Mucosa of rectum (tissue), 2 donors: ENCODE data around the gene CERS6.

Source experiments
- H3K27ac ChIP-seq, 2 donors: one replicate each; pipeline ENCODE4 v1.7.0; 2013; ENCODE audit warnings: inconsistent platforms in 2 of 2, low read depth in 2 of 2, low read length in 2 of 2
- H3K27me3 ChIP-seq, 2 donors: one replicate each; pipeline ENCODE4 v1.7.0; 2013; ENCODE audit warnings: low read length in 2 of 2; ENCODE audit not compliant: control insufficient read depth in 2 of 2, insufficient read depth in 2 of 2
- H3K36me3 ChIP-seq, 2 donors: one replicate each; pipeline ENCODE4 v1.7.0; 2013; ENCODE audit warnings: low read length in 2 of 2; ENCODE audit not compliant: control insufficient read depth in 2 of 2, insufficient read depth in 2 of 2
- H3K4me1 ChIP-seq, 2 donors: one replicate each; pipeline ENCODE4 v1.7.0; 2013; ENCODE audit warnings: low read length in 2 of 2, mild to moderate bottlenecking in 1 of 2; ENCODE audit not compliant: control insufficient read depth in 2 of 2, insufficient read depth in 2 of 2
- H3K4me3 ChIP-seq, 2 donors: one replicate each; pipeline ENCODE4 v1.7.0; 2013; ENCODE audit warnings: low read length in 2 of 2
- H3K9ac ChIP-seq, 2 donors: one replicate each; pipeline ENCODE4 v1.7.0; 2013; ENCODE audit warnings: low read length in 2 of 2, low read depth in 1 of 2, mild to moderate bottlenecking in 1 of 2
- H3K9me3 ChIP-seq, 2 donors: one replicate each; pipeline ENCODE4 v1.7.0; 2013; ENCODE audit warnings: low read length in 2 of 2; ENCODE audit not compliant: control insufficient read depth in 2 of 2
- donor health status: healthy.
- donor health status: Normal muscosa, but diverticular disease.

The CERS6 gene

GRCh38 chr2:168526641-168527040 lies 70.6 kb downstream of the CERS6 start:
- Histone ChIP-seq H3K9ac (no peak overlapping the region), H3K9me3 (no peaks in the 10 kb centered on the region), H3K36me3 (no peaks in the 10 kb centered on the region), H3K27ac (no peak overlapping the region), H3K4me3 (no peak overlapping the region), H3K27me3 (no peaks in the 10 kb centered on the region), H3K4me1 (peaks cover 0 to 15% of the 10 kb centered on the region in 2 donors)

GRCh38 chr2:168528016-168528415 lies 71.9 kb downstream of the CERS6 start:
- no peak overlapping the region for H3K27ac ChIP-seq
- no peak overlapping the region for H3K9ac ChIP-seq
- no peak overlapping the region for H3K4me3 ChIP-seq
- H3K4me1 ChIP-seq, result peaks cover 0 to 15% of the 10 kb centered on the region in 2 donors
- no peaks in the 10 kb centered on the region for H3K9me3 ChIP-seq
- no peaks in the 10 kb centered on the region for H3K36me3 ChIP-seq
- no peaks in the 10 kb centered on the region for H3K27me3 ChIP-seq

- Histone ChIP-seq H3K9ac (no peak overlapping the region), H3K27me3 (no peaks in the 10 kb centered on the region), H3K27ac (no peak overlapping the region), H3K9me3 (no peaks in the 10 kb centered on the region), H3K4me1 (peaks cover 0 to 15% of the 10 kb centered on the region in 2 donors), H3K4me3 (no peak overlapping the region), H3K36me3 (no peaks in the 10 kb centered on the region)
Observed at GRCh38 chr2:168528469-168528868, 72.4 kb downstream of the CERS6 start.

GRCh38 chr2:168529054-168529833 lies 73.2 kb downstream of the CERS6 start:
- Histone ChIP-seq H3K9ac (no peak overlapping the region), H3K27me3 (no peaks in the 10 kb centered on the region), H3K4me1 (peaks cover 0 to 12% of the 10 kb centered on the region in 2 donors), H3K9me3 (no peaks in the 10 kb centered on the region), H3K27ac (no peak overlapping the region), H3K4me3 (no peak overlapping the region), H3K36me3 (no peaks in the 10 kb centered on the region)

GRCh38 chr2:168529900-168530561 lies 74.0 kb downstream of the CERS6 start:
- Histone ChIP-seq H3K9me3 (no peaks in the 10 kb centered on the region), H3K4me1 (peaks cover 0 to 8% of the 10 kb centered on the region in 2 donors), H3K27me3 (no peaks in the 10 kb centered on the region), H3K36me3 (no peaks in the 10 kb centered on the region), H3K4me3 (no peak overlapping the region), H3K9ac (no peak overlapping the region), H3K27ac (no peak overlapping the region)

GRCh38 chr2:168530982-168531622 lies 75.0 kb downstream of the CERS6 start:
- Histone ChIP-seq H3K27me3 (no peaks in the 10 kb centered on the region), H3K36me3 (no peaks in the 10 kb centered on the region), H3K4me3 (no peak overlapping the region), H3K27ac (no peak overlapping the region), H3K4me1 (peaks cover 0 to 7% of the 10 kb centered on the region in 2 donors), H3K9me3 (no peaks in the 10 kb centered on the region), H3K9ac (no peak overlapping the region)

GRCh38 chr2:168534926-168535325 lies 78.9 kb downstream of the CERS6 start:
- no peak overlapping the region for H3K27ac ChIP-seq
- no peaks in the 10 kb centered on the region for H3K27me3 ChIP-seq
- no peak overlapping the region for H3K4me3 ChIP-seq
- H3K9me3 ChIP-seq, result no peaks in the 10 kb centered on the region
- no peak overlapping the region for H3K9ac ChIP-seq
- no peaks in the 10 kb centered on the region for H3K36me3 ChIP-seq
- no peaks in the 10 kb centered on the region for H3K4me1 ChIP-seq

- H3K27ac ChIP-seq, result no peak overlapping the region
- no peaks in the 10 kb centered on the region for H3K36me3 ChIP-seq
- H3K27me3 ChIP-seq, result no peaks in the 10 kb centered on the region
- H3K4me1 ChIP-seq, result peaks cover 0 to 4% of the 10 kb centered on the region in 2 donors
- no peaks in the 10 kb centered on the region for H3K9me3 ChIP-seq
- H3K9ac ChIP-seq, result no peak overlapping the region
- no peak overlapping the region for H3K4me3 ChIP-seq
Observed at GRCh38 chr2:168536925-168537466, 80.9 kb downstream of the CERS6 start.

GRCh38 chr2:168538133-168538532 lies 82.1 kb downstream of the CERS6 start:
- no peaks in the 10 kb centered on the region for H3K36me3 ChIP-seq
- H3K9me3 ChIP-seq, result no peaks in the 10 kb centered on the region
- H3K4me3 ChIP-seq, result no peak overlapping the region
- peaks cover 2 to 13% of the 10 kb centered on the region in 2 donors for H3K4me1 ChIP-seq
- no peaks in the 10 kb centered on the region for H3K27me3 ChIP-seq
- H3K9ac ChIP-seq, result no peak overlapping the region
- H3K27ac ChIP-seq, result no peak overlapping the region

- Histone ChIP-seq H3K27ac (no peak overlapping the region), H3K36me3 (no peaks in the 10 kb centered on the region), H3K9me3 (no peaks in the 10 kb centered on the region), H3K27me3 (no peaks in the 10 kb centered on the region), H3K4me1 (peaks cover 2 to 13% of the 10 kb centered on the region in 2 donors), H3K9ac (no peak overlapping the region), H3K4me3 (no peak overlapping the region)
Observed at GRCh38 chr2:168538534-168538933, 82.5 kb downstream of the CERS6 start.
